Measurements from ENCODE around the gene SMARCA5.

- TF ChIP-seq CTCF (tag by site-specific recombination; IDR thresholded peaks at IDR 0.05) (no peak), ZNF621 (tag by site-specific recombination; IDR thresholded peaks at IDR 0.05) (no peak), ZNF121 (tag by site-specific recombination; IDR thresholded peaks at IDR 0.05) (no peak), SP2 (tag by site-specific recombination; IDR thresholded peaks at IDR 0.05) (no peak), INSM2 (tag by site-specific recombination; IDR thresholded peaks at IDR 0.05) (no peak), ZBTB7A (tag by site-specific recombination; IDR thresholded peaks at IDR 0.05; ENCODE audit: low read depth) (no peak), ZNF701 (tag by site-specific recombination; IDR thresholded peaks at IDR 0.05) (no peak), REST (tag by site-specific recombination; IDR thresholded peaks at IDR 0.05) (no peak), MYNN (tag by site-specific recombination; IDR thresholded peaks at IDR 0.05; ENCODE audit: borderline replicate concordance) (no peak), GLI4 (tag by site-specific recombination; IDR thresholded peaks at IDR 0.05) (no peak), ZNF114 (tag by site-specific recombination; IDR thresholded peaks at IDR 0.05) (no peak)
- TF ChIP-seq, protein P1, sequence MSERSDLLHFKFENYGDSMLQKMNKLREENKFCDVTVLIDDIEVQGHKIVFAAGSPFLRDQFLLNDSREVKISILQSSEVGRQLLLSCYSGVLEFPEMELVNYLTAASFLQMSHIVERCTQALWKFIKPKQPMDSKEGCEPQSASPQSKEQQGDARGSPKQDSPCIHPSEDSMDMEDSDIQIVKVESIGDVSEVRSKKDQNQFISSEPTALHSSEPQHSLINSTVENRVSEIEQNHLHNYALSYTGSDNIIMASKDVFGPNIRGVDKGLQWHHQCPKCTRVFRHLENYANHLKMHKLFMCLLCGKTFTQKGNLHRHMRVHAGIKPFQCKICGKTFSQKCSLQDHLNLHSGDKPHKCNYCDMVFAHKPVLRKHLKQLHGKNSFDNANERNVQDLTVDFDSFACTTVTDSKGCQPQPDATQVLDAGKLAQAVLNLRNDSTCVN (tag by site-specific recombination; optimal IDR thresholded peaks at IDR 0.05): no peak
- TF ChIP-seq, protein P2, sequence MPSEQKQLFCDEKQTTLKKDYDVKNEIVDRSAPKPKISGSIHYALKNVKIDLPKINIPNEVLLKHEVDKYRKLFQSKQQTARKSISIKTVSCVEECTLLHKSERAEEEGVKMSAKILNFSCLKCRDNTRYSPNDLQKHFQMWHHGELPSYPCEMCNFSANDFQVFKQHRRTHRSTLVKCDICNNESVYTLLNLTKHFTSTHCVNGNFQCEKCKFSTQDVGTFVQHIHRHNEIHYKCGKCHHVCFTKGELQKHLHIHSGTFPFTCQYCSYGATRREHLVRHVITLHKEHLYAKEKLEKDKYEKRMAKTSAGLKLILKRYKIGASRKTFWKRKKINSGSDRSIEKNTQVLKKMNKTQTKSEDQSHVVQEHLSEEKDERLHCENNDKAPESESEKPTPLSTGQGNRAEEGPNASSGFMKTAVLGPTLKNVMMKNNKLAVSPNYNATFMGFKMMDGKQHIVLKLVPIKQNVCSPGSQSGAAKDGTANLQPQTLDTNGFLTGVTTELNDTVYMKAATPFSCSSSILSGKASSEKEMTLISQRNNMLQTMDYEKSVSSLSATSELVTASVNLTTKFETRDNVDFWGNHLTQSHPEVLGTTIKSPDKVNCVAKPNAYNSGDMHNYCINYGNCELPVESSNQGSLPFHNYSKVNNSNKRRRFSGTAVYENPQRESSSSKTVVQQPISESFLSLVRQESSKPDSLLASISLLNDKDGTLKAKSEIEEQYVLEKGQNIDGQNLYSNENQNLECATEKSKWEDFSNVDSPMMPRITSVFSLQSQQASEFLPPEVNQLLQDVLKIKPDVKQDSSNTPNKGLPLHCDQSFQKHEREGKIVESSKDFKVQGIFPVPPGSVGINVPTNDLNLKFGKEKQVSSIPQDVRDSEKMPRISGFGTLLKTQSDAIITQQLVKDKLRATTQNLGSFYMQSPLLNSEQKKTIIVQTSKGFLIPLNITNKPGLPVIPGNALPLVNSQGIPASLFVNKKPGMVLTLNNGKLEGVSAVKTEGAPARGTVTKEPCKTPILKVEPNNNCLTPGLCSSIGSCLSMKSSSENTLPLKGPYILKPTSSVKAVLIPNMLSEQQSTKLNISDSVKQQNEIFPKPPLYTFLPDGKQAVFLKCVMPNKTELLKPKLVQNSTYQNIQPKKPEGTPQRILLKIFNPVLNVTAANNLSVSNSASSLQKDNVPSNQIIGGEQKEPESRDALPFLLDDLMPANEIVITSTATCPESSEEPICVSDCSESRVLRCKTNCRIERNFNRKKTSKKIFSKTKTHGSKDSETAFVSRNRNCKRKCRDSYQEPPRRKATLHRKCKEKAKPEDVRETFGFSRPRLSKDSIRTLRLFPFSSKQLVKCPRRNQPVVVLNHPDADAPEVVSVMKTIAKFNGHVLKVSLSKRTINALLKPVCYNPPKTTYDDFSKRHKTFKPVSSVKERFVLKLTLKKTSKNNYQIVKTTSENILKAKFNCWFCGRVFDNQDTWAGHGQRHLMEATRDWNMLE (tag by site-specific recombination; conservative IDR thresholded peaks at IDR 0.05; ENCODE audit: low read depth): no peak
Measured at GRCh38 chr4:143558823-143559756, 45.6 kb downstream of the SMARCA5 start.
